K562 (cell line): ENCODE measurements around the gene KCNQ4. TPM values are rescaled to one million over a fixed set of nuclear protein-coding genes. Genes with fewer than 3 reads are reported as not detected.

ENCODE experiments used
- CBFB ChIP-seq: sonication (generic); formaldehyde crosslinking; IDR thresholded peaks from 2 replicates; pipeline ENCODE4 v1.4.0; 2020; ENCODE audit warnings: mild to moderate bottlenecking, missing genetic modification reagents
- CEBPG ChIP-seq, 3 experiments: fragments of 200-800 bp in 1 of 3; sonication (Bioruptor generic) in 1 of 3; sonication (generic) in 1 of 3; formaldehyde crosslinking in 1 of 3; IDR thresholded peaks in 2 of 3; conservative IDR thresholded peaks in 1 of 3; 2 replicates each; pipeline versions ENCODE4 v1.6.1 to v1.8.0; 2016 to 2022; ENCODE audit warnings: missing compliant biosample characterization in 2 of 3, missing genetic modification characterization in 2 of 3, mild to moderate bottlenecking in 1 of 3, missing genetic modification reagents in 1 of 3
- CHCHD3 ChIP-seq: fragments of 250-450 bp; sonication (Bioruptor Pico); IDR thresholded peaks from 2 replicates; pipeline ENCODE4 v2.1.2; 2022; ENCODE audit warnings: mild to moderate bottlenecking
- ETV1 ChIP-seq: fragments of 450-650 bp; conservative IDR thresholded peaks from 2 replicates; pipeline ENCODE4 v1.6.1; 2016; ENCODE audit warnings: missing genetic modification characterization, control low read depth, low read depth, missing compliant biosample characterization
- FOXJ2 ChIP-seq: fragments of 200-800 bp; sonication (Bioruptor generic); IDR thresholded peaks from 2 replicates; pipeline ENCODE4 v1.6.1; 2016; ENCODE audit warnings: missing genetic modification characterization, missing compliant biosample characterization
- GATAD2B ChIP-seq: fragments of 450-650 bp; IDR thresholded peaks from 2 replicates; pipeline ENCODE4 v1.6.1; 2017; ENCODE audit warnings: mild to moderate bottlenecking, borderline replicate concordance
- IRF9 ChIP-seq: fragments of 450-650 bp; IDR thresholded peaks from 2 replicates; pipeline ENCODE4 v1.6.1; 2016; ENCODE audit warnings: missing biosample characterization, missing genetic modification characterization
- KDM1A ChIP-seq, 2 experiments: fragments of 450-650 bp; IDR thresholded peaks; 2 replicates each; pipeline ENCODE4 v1.6.1; 2016; ENCODE audit warnings: mild to moderate bottlenecking in 2 of 2
- MAZ ChIP-seq, 2 experiments: fragments of 450-650 bp in 1 of 2; sonication (generic) in 1 of 2; formaldehyde crosslinking; IDR thresholded peaks in 1 of 2; conservative IDR thresholded peaks in 1 of 2; 2 replicates each; pipeline versions ENCODE4 v1.4.0 to v1.5.0; 2020; ENCODE audit warnings: mild to moderate bottlenecking in 1 of 2, missing genetic modification reagents in 1 of 2
- TSHZ1 ChIP-seq: fragments of 250-450 bp; sonication (Bioruptor Pico); IDR thresholded peaks from 2 replicates; pipeline ENCODE4 v1.4.0; 2020; ENCODE audit warnings: mild to moderate bottlenecking, moderate library complexity
- ZBTB12 ChIP-seq: fragments of 250-450 bp; sonication (Bioruptor Pico); IDR thresholded peaks from 2 replicates; pipeline ENCODE4 v1.4.0; 2020
- ZNF217 ChIP-seq: sonication (generic); formaldehyde crosslinking; IDR thresholded peaks from 2 replicates; pipeline ENCODE4 v1.8.0; 2022; ENCODE audit warnings: mild to moderate bottlenecking, missing genetic modification reagents
- ZNF282 ChIP-seq: sonication (generic); formaldehyde crosslinking; IDR thresholded peaks from 2 replicates; pipeline ENCODE4 v1.8.1; 2023; ENCODE audit warnings: missing genetic modification reagents
- ZNF445 ChIP-seq: fragments of 250-450 bp; sonication (Bioruptor Pico); IDR thresholded peaks from 2 replicates; pipeline ENCODE4 v1.4.0; 2020; ENCODE audit warnings: low read depth, mild to moderate bottlenecking, moderate library complexity
- ZNF668 ChIP-seq: fragments of 250-450 bp; sonication (Bioruptor Pico); IDR thresholded peaks from 2 replicates; pipeline ENCODE4 v1.8.0; 2022; ENCODE audit warnings: mild to moderate bottlenecking, inconsistent platforms
- ZZZ3 ChIP-seq: fragments of 450-650 bp; IDR thresholded peaks from 2 replicates; pipeline ENCODE4 v1.6.1; 2016; ENCODE audit warnings: antibody characterized with exemption, mild to moderate bottlenecking, moderate library complexity
- polyA plus RNA-seq, 8 experiments: library from polyadenylated mRNA; depleted of rRNA in 4 of 8; stranded (reverse) in 5 of 8; unstranded in 3 of 8; fragments of >200 nt; fragmentation: Nextera tagmentation in 2 of 8; fragmentation: Illumina TruSeq in 1 of 8; extraction: Ambion mirVana in 2 of 8; extraction: Trizol in 1 of 8; gene quantifications; 2 replicates each; pipeline versions ENCODE4 v1.2.1 to v1.2.3, GENCODE V29; 2011 to 2014; ENCODE audit warnings: inconsistent platforms in 1 of 8, missing spikeins in 1 of 8
- total RNA-seq, 7 experiments: library from RNA; depleted of rRNA in 6 of 7; stranded (reverse); fragments of >200 nt in 6 of 7; fragmentation: Illumina TruSeq in 2 of 7; extraction: Trizol in 2 of 7; gene quantifications; 2 replicates each; pipeline versions ENCODE4 v1.2.1 to v1.2.3, GENCODE V29; 2011 to 2021; ENCODE audit warnings: low replicate concordance in 1 of 7
- TF ChIP-seq, protein P1 (sequence below): fragments of 250-450 bp; sonication (Bioruptor Pico); IDR thresholded peaks from 2 replicates; pipeline ENCODE4 v1.5.0; 2022; ENCODE audit warnings: mild to moderate bottlenecking
- TF ChIP-seq, protein P2 (sequence below): IDR thresholded peaks from 2 replicates; pipeline ENCODE4 v1.6.1; 2011; ENCODE audit not compliant: insufficient read length; ENCODE audit errors: extremely low read depth

Gene KCNQ4
- total and polyA plus RNA-seq, 9 of the 15 experiments (the other 6 are each of a cell fraction or from before 2014, with no cell fraction given), result 0.07 to 4.1 (median 0.79) TPM

DNA sequence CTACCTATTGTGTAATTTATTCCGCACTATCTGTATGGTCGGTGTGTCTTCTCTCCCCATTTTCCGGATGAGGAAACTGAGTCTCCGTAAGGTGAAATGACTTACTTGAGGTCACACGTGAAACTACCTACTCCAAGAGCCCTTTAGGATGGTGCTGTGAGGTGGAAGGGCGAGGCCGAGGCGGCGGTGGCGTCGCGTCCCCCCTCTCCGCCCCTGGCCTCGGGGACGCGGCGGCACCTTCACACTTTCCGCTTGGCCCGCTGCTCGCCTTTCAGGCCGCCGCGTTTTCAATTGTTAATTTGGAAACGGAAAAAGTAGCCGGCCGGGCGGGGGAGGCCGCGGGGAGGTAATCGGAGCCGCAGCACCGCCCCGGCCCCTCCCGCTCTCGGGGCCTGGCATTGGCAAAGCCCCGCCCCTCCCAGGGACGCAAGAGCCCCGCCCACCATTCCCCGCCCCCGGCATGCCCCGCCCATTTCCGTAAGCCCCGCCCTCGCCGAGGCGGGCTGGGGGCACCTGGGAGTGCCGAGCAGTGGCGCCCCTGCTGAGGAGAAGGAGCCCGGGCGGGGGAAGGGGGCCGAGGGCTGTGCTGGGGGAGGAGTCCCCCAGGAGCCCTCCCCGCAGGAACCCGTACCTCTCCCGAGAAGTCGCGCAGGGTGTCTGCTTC, 18.6 kb downstream of the KCNQ4 start (continued):
- TF ChIP-seq GATAD2B (no peak), ZNF445 (CRISPR knock-in tag) (no peak), ETV1 (tag) (no peak), CBFB (0 out of 2 replicates have a peak, but pooled peaks have one; percentile 18), ZZZ3 (no peak), ZBTB12 (CRISPR knock-in tag) (peak; percentile 14; the same call in 1 of the 2 replicates), IRF9 (tag) (no peak), ZNF217 (CRISPR knock-in tag) (no peak), CHCHD3 (CRISPR knock-in tag) (no peak), ZNF282 (CRISPR knock-in tag) (no peak), TSHZ1 (CRISPR knock-in tag) (no peak), FOXJ2 (tag) (no peak), CEBPG (CRISPR knock-in tag; IDR thresholded peaks at IDR 0.05) (no peak; the same call in 1 of the 2 replicates), CEBPG (tag; conservative IDR thresholded peaks at IDR 0.05 in 1 of 2, IDR thresholded peaks at IDR 0.05 in 1 of 2) (peak; percentile 48 to 70; a peak in 3 of 4 replicates), KDM1A (IDR thresholded peaks at IDR 0.05) (peak; percentile 95 to 99), MAZ (CRISPR knock-in tag; conservative IDR thresholded peaks at IDR 0.05 in 1 of 2, IDR thresholded peaks at IDR 0.05 in 1 of 2) (peak; percentile 74 to 97), ZNF668 (CRISPR knock-in tag) (no peak; the same call in 1 of the 2 replicates)
- TF ChIP-seq, protein P1, sequence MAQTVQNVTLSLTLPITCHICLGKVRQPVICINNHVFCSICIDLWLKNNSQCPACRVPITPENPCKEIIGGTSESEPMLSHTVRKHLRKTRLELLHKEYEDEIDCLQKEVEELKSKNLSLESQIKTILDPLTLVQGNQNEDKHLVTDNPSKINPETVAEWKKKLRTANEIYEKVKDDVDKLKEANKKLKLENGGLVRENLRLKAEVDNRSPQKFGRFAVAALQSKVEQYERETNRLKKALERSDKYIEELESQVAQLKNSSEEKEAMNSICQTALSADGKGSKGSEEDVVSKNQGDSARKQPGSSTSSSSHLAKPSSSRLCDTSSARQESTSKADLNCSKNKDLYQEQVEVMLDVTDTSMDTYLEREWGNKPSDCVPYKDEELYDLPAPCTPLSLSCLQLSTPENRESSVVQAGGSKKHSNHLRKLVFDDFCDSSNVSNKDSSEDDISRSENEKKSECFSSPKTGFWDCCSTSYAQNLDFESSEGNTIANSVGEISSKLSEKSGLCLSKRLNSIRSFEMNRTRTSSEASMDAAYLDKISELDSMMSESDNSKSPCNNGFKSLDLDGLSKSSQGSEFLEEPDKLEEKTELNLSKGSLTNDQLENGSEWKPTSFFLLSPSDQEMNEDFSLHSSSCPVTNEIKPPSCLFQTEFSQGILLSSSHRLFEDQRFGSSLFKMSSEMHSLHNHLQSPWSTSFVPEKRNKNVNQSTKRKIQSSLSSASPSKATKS (CRISPR knock-in tag), result no peak
- TF ChIP-seq, protein P2, sequence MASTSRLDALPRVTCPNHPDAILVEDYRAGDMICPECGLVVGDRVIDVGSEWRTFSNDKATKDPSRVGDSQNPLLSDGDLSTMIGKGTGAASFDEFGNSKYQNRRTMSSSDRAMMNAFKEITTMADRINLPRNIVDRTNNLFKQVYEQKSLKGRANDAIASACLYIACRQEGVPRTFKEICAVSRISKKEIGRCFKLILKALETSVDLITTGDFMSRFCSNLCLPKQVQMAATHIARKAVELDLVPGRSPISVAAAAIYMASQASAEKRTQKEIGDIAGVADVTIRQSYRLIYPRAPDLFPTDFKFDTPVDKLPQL, result no peak
